Middle frontal gyrus (tissue), 1 donor: ENCODE measurements around the gene ZNF14.
"Not testable (repeated sequence)": the region's sequence is repeated elsewhere in the genome, so short reads cannot be mapped to it uniquely, and the experiment has no call there.

Experiments
- DNase-seq: peaks from one replicate; pipeline ENCODE4 v3.0.0-alpha.2; 2015; ENCODE audit warnings: low spot score; ENCODE audit errors: extremely low spot score

ZNF14 gene

DNA sequence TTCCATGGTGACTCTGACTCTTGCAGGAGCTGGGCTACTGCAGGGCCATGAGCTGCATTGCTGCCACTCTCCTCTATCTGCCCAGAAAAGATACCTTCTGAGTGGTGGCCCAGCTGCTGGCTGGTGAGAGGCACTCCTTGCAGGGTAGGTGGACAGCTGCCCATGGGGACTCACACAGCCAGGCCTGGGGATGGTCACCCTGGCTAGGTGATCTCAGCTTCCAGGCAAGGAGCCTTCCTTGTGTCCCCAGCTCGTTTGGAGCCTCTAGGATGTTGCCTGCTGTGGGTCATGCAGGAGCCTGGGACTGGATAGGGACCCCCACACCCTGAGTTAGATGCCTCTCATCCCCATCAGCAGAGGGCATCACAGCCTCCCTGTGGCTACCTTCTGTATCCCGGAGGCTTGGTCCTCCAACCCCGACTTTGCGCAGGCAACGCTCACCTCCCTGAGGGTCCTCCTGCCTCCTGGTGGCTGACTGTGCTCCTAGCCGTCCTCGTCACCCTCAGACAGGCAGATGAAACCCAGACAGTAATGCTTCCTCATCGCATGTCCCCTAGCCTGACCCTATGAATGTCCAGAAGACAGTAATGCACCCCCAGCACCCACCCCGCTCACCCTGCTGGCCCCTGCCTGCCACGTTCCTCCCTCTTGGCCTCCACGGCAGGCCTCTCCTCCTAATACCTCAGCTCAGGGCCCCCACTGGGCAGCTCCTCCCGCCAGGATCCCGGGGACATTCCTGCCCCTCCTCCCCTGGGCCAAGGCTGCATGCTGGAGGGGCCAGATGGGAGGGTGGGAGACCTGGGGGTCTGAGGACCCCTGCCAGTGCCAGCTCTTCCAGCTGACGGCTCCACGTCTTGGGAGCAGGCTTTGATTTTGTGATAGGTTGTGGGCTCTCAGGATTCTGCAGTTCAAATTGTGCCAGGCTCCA lies 13.6 kb upstream of the ZNF14 start:
- DNase-seq: no peak

DNA sequence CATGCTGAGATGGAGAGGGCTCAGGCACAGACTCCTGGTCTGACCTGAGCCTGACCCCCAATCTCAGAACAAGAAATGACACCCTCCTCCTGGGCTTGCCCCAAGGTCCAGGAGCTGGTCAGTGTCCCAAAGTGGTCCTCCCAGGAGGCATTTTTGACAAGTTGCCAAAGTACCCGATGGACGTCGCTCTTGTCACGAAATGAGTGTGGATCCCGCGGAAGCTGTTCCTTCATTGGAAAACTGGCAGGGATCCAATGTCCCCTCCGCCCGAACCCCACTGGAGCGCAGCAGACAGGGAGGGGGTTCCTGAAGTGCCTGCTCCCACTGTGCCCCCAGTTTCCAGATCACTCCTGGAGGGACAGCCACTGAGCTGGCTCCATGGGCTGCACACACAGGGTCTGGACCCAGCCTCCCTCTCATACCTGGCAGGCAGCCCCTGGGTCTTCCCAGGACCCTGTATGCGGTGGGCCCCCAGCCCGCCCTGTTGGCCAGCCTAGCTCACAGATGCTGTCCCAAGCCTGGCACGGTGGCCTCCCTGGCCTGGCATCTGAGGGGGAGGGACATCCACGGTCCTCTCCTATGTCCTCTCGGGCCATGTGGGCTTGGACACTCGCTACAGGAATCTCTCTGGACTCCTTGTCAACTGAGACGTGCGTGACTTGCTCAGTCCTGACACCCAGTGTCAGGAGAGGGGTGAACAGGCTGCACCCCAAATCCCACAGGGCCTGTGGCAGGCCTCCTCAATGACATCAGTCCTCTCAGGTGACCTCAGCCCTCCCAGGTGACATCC lies 12.8 kb upstream of the ZNF14 start:
- no peak for DNase-seq

DNA sequence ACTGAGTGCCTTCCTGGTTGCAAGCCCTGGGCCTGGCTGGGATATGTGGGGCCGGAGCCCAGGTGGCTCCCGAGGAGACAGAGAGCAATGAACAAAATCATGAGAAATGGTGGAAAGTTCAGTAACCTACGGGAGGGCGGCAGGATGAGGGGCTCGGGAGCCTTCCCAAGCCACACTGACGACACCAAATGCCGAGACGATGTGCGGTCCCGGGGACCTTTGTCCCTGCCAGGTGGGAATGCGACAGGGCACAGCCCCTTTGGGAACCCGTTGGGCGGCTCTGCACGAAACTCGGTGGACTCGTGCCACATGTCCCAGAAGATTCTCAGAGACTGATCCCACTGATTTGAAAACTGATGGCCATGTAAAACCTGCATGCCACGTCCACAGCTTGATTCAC lies 11.7 kb upstream of the ZNF14 start:
- no peak for DNase-seq

DNA sequence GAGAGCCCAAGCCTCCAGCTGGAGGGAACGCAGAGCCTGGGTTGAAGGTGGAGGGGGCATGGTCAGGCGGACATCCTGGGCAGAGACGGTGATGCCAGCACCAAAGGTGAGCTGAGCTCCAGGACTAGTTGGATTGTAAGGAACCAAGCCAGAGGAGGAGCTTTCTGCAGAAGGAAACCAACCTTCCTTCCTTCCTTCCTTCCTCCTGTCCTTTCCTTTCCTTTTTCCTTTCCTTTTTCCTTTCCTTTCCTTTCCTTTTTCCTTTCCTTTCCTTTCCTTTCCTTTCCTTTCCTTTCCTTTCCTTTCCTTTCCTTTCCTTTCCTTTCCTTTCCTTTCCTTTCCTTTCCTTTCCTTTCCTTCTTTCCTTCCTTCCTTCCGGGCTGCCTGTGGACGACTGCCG lies 11.0 kb upstream of the ZNF14 start:
- DNase-seq: not testable (repeated sequence)

DNA sequence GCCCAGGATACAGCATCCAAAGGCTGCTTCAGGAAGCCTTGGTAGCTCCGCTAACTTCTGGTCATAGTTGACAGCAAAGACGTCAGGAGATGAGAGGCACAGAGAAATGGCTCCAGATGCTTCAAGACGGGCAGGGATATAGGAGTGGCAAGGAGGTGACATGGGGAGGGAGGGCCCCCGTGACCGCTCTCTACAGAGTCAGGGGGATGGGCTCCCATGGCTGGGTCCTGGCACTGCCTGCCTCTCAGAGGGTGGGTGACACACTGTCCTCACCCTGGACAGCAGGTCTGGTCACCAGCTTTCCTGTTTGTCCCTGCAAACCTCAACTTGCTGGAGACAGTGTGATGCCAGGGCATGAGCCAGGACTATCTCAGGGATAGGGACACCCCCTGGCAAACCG lies 10.3 kb upstream of the ZNF14 start:
- no peak for DNase-seq

DNA sequence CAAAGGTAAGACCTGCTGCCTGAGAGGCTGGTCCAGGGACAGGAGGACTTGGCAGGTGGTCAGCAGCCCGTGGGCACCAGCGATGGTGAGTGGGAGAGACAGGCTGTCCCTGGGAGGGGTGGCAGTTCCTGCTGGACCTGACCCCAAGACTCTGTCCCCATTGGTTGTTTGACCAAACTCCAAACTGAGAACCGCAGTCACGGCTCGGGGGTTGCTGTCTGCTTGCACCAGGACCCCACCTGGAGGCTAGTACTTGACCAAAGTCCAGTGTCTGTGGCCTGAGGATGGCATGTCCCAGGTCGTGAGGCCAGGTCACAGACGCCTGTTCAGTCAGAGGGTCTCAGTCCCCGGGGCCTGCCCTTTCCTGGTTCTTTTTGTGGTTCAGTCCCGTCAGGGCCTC lies 9.9 kb upstream of the ZNF14 start:
- DNase-seq: no peak

DNA sequence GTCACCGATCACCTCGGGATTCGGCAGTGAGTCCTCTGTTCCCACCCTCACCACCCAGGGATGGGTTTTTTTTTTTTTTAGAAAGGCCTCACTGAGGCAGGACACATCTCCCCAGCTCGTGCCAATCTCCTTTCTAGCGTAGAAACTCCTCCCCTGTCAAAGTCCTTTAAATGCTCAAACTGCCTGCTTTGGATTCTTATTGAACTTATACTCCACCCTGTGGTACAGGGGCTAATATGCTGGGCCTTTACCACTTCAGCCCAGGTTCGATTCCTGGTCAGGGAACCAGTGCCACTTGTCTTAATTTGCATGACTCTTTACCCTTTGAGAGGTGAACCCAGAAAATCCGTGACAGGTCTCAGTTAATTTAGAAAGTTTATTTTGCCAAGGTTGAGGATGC lies 8.3 kb upstream of the ZNF14 start:
- no peak for DNase-seq

DNA sequence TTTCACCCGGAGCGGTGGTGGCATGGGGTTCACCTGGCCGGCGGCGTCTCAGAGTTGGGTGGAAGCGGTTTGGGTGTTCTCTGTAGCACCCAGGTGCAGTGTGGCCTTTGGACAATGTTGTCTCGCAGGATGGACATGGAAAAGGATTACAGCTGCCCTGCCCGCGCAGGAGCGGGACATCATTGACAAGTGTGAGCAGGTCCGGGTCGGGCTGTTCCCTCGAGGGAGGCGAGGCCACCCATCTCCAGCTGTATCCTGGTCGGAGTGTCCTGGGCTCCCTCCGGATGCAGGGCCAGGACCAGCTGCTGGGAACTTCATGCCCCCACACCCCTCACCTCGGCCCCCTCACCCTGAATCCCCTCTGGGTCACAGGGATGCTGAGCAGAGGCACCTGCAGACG lies 7.8 kb upstream of the ZNF14 start:
- no peak for DNase-seq

DNA sequence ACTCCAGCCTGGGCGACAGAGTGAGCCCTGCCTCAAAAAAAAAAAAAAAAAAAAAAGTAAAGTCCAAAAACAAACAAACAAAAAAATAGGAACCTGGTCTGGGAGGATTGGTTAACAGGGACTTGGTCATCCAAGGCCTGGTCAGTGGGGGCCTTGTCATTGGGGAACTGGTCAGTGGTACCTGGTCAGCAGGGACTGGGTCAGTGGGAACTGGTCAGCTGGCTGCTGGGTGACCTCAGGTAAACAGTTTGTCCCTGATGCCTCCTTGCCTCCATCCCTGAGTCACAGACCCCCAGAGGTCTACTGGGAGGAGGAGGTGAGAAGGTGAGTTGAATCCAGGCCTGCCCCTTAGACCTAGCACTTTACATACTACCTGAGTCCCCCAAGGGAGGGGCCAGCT lies 5.7 kb upstream of the ZNF14 start:
- no peak for DNase-seq

DNA sequence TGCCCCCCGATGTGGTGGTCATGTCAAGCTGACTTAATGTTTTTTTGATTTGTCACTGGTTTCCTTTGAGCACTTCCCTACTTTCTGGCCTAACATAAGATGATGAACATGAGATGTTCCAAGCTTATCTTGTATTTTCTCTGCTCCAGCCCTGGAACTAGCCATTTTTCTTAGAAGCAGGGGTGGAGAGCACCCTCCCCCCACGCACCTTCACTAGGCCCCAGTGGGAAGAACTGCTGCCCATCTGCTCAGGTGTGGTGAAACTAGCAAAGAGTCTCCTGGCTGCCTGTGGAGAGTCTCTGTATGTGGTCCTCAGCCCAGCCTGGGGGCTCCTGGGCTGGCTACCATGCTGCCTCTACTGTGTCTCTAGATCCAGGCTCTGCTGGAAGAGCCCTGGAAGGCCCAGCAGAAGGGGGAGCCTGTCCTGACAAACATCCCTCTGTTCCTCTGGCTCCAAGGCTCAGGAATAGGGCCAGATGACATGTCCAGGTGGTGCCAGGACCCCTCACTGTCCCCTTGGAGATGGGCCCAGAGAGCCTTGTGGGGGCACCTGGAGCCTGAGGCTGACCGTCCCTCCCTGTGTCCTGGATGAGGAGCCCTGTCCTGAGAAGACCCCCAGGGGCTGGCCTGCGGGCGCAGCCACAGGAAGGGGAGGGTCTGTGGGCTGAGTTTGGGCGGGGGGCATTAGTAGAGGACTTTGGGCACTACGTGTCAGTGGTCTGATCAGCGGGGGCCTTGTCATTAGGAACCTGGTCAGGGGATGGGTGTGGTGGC lies 4.8 kb upstream of the ZNF14 start:
- no peak for DNase-seq

DNA sequence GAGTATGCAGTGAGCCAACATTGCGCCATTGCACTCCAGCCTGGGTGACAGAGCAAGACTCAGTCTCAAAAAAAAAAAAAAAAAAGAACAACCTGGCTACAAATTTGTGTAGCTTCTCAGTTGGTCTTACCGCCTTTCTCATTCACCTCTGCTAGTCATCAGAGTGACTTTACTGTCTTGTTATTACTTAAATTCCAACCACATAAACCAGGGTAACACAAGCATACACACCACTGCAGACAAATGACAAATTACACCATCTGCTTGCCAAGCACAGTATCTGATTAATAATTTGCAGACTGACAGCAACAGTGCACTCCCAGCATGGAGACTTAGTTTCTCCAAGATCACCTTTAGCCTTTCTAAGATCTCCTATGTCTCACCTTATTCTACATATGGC lies 11.0 kb downstream of the ZNF14 start:
- no peak for DNase-seq

DNA sequence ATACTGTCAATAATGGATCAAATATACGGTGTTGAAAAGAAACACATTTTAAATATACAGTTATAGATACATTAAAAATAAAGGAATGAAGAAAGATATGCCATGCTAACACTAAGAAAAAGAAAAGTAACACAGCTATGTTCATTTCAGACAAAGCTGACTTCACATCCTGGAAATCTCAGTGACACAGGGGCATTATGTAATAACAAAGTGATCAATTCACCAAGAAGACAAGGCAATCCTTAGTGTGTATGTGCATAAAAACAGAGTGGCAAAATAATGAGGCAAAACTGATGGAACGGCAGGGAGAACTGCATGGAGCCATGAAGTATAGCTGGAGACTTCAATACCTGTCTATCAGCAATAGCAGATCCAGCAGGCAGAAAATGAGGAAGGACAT lies 13.1 kb downstream of the ZNF14 start:
- no peak for DNase-seq

DNA sequence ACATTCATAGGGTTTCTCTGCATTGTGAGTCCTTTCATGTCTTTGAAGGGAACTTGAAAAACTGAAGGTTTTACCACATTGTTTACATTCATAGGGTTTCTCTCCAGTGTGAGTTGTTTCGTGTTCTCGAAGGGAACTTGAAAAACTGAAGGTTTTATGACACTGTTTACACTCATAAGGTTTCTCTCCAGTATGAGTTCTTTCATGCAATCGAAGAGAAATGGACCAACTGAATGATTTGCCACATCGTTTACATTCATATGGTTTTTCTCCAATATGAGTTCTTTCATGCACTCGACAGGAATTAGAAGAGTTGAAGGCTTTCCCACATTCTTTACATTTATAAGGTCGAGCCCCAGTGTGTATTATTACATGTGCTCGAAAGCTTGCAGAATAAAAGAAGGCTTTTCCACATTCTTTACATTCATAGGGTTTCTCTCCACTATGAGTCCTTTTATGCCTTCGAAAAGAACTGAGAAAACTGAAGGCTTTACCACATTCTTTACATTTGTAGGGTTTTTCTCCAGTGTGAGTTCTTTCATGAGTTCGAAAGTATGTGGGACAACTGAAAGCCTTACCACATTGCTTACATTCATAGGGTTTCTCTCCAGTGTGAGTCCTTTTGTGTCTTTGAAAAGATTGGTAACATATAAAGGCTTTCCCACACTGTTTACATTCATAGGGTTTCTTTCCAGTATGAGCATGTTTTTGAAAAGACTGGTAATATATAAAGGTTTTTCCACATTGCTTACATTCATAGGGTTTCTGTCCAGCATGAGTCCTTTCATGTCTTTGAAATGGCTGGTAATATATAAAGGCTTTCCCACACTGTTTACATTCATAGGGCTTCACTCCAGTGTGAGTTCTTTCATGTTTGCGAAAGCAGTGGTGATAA lies 20.7 kb downstream of the ZNF14 start:
- DNase-seq: no peak

DNA sequence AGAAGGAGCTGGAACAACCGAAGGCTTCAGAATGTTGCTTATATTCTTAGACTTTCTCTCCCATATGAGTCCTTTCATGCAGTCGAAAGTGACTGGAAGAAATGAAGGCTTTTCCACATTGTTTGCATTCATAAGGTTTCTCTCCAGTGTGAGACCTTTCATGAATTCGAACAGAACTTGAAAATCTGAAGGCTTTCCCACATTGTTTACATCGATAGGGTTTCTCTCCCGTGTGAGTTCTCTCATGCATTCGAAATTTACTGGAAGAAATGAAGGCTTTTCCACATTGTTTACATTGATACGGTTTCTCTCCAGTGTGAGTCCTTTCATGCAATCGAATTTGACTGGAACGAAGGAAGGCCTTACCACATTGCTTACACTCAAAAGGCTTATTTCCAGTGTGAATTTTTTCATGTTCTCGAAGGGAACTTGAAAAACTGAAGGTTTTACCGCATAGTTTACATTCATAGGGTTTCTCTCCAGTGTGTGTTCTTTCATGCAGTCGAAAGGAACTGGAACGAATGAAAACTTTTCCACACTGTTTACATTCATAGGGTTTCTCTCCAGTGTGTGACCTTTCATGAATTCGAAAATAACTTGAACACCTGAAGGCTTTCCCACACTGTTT lies 21.5 kb downstream of the ZNF14 start:
- DNase-seq: no peak

DNA sequence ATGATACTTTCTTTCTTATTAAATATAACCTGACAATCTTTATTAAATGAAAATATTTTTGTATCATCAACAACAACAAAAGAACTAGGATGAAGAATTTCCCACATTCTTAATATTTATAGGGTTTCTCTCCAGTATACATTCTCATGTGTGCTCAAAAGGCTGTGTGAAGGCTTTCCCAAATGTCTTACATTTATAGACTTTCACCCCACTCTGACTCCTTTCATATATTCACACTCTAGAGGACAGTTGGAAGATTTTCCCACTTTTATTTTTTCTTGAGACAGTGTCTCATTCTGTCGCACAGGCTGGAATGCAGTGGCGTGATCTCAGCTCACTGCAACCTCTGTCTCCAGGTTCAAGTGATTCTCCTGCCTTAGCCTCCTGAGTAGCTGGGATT lies 22.4 kb downstream of the ZNF14 start:
- DNase-seq: no peak

DNA sequence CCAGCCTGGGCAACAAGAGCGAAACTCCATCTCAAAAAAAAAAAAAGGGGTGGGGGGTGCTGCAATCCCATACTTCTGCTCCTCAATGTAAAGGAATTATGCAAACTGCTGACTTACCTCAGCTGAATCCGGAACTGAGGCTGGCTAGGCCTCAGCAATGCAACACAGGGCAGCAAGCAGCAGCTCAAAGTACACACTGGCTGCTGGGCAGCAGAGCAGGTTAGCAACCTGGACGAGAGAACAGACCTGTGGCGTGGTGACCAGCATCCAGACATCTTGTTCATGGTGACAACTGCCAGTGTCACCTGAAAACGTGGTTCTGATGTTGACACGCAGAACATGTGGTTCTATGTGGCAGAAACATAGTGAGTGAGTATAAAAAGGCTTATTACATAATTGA lies 28.1 kb downstream of the ZNF14 start:
- no peak for DNase-seq

DNA sequence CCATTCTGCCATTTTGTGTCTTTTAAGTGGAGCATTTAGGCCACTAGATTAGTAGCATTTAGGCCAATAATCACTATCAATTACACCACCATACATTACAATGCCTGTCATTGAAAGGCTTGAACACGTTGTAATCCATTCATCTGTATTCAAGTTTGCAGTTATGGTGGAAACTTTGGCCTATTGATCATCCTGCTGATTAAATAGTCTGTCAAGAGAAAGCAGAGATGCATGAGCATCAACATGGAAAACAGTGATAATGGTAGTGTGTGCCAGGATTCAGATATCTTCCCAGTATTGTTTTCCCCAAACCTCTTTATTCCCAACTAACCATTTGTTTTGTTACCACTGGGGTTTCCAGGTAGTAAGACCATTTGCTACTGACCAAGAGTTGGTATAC lies 32.4 kb downstream of the ZNF14 start:
- not testable (repeated sequence) for DNase-seq

DNA sequence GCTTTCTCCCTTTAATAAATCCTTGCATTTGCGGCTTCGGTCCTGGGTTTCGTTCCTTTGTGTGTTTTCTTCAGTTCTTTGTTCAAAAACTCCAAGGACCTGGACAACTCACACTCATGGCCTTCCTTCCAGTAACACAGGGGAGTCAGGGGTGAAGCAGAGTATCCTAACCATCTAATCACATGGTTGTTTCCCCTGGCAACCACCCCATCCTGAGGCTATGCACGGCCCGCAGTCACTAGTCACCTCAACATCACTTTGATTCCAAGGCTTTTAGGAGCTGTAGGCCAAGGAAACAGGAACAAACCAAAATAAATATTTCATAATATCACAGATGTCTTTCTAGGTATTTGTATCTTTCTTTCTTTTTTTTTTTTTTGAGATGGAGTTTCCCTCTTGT lies 35.3 kb downstream of the ZNF14 start:
- DNase-seq: no peak

DNA sequence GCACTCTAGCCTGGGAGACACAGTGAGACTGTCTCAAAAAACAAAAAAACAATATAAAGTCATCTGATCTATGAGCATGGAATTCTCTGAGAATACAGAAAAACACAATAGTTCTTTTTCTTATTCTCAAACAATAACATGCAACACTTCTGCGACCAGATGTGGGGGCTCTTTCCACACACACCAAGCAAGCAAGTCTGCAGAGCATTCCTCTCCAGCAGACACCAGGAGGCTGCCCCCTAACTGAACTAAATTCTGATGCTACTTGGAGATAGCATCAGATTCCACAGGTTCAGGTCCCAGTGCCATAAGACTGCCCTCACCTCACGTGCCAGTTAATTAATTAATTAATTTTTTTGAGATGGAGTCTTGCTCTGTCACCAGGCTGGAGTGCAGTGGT lies 36.5 kb downstream of the ZNF14 start:
- no peak for DNase-seq

DNA sequence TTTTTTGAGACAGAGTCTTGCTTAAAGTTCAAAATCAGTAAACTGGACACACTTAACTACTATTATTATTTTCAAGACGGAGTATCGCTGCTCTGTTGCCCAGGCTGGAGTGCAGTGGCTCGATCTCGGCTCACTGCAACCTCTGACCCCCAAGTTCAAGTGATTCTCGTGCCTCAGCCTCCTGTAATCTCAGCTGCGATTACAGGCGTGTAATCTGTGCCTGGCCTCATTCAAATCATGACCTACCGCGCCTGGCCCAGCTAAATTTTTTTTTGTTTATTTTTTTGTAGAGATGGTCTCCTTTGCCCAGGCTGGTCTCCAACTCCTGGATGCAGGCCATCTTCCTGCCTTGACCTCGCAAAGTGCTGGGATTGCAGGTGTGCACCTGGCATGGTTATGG lies 41.2 kb downstream of the ZNF14 start:
- DNase-seq: no peak
